CD14-positive monocyte (primary cell): ENCODE results near the gene DCAF12. TPM values are rescaled to one million over a fixed set of nuclear protein-coding genes. Genes with fewer than 3 reads are reported as not detected.
A peak's percentile ranks its signal among the peaks of the same experiment; 100 is the strongest.

ENCODE experiments used
- DNase-seq, 3 donors: peaks; one replicate each; pipeline ENCODE4 v3.0.0-alpha.2; 2011 to 2022
- H2AFZ ChIP-seq: 2 replicates; pipeline ENCODE4 v1.6.0; 2012; ENCODE audit warnings: mild to moderate bottlenecking, low read depth, low read length, inconsistent platforms; ENCODE audit not compliant: insufficient read depth, poor library complexity, severe bottlenecking
- H3K27ac ChIP-seq, 2 donors: 1 replicate in 1 of 2; 2 replicates in 1 of 2; pipeline ENCODE4 v1.5.1; 2012 to 2013; ENCODE audit warnings: low read length in 2 of 2, control low read depth in 1 of 2, inconsistent platforms in 1 of 2, low read depth in 1 of 2, mild to moderate bottlenecking in 1 of 2
- H3K27me3 ChIP-seq, 2 donors: one replicate each; pipeline versions ENCODE4 v1.6.0 to v1.6.1; 2011 to 2013; ENCODE audit warnings: low read length in 2 of 2; ENCODE audit not compliant: control insufficient read depth in 2 of 2, insufficient read depth in 2 of 2
- H3K36me3 ChIP-seq, 2 donors: replicated peaks in 1 of 2; 1 replicate in 1 of 2; 2 replicates in 1 of 2; pipeline versions ENCODE4 v1.5.1 to v1.6.1; 2012 to 2013; ENCODE audit warnings: low read length in 2 of 2, control low read depth in 1 of 2, inconsistent platforms in 1 of 2, mild to moderate bottlenecking in 1 of 2; ENCODE audit not compliant: insufficient read depth in 2 of 2, control insufficient read depth in 1 of 2
- H3K4me1 ChIP-seq, 2 donors: 1 replicate in 1 of 2; 2 replicates in 1 of 2; pipeline versions ENCODE4 v1.5.1 to v1.6.1; 2012 to 2013; ENCODE audit warnings: low read length in 2 of 2, control low read depth in 1 of 2, inconsistent platforms in 1 of 2, mild to moderate bottlenecking in 1 of 2, moderate library complexity in 1 of 2; ENCODE audit not compliant: insufficient read depth in 2 of 2, control insufficient read depth in 1 of 2
- H3K4me2 ChIP-seq: replicated peaks from 2 replicates; pipeline ENCODE3; 2012; ENCODE audit warnings: low read length, moderate library complexity, mild to moderate bottlenecking; ENCODE audit not compliant: poor library complexity, severe bottlenecking; ENCODE audit errors: extremely low read depth
- H3K4me3 ChIP-seq, 3 experiments: fragments of 200-600 bp in 1 of 3; sonication (generic) in 1 of 3; replicated peaks in 1 of 3; 1 replicate in 2 of 3; 2 replicates in 1 of 3; pipeline ENCODE4 v1.5.1; 2011 to 2013; ENCODE audit warnings: low read length in 3 of 3, mild to moderate bottlenecking in 3 of 3, control low read depth in 2 of 3, low read depth in 2 of 3, inconsistent platforms in 1 of 3, moderate library complexity in 1 of 3
- H3K79me2 ChIP-seq: 2 replicates; pipeline ENCODE4 v1.6.0; 2012; ENCODE audit warnings: mild to moderate bottlenecking, control low read depth, inconsistent platforms, low read length, moderate library complexity; ENCODE audit not compliant: insufficient read depth
- H3K9ac ChIP-seq: 2 replicates; pipeline ENCODE4 v1.6.0; 2017; ENCODE audit warnings: low read length, mild to moderate bottlenecking; ENCODE audit not compliant: insufficient read depth, poor library complexity, severe bottlenecking
- H3K9me3 ChIP-seq, 2 donors: replicated peaks in 1 of 2; 1 replicate in 1 of 2; 2 replicates in 1 of 2; pipeline versions ENCODE4 v1.5.1 to v1.6.1; 2012 to 2013; ENCODE audit warnings: low read length in 2 of 2, control low read depth in 1 of 2; ENCODE audit not compliant: control insufficient read depth in 1 of 2, insufficient read depth in 1 of 2
- H4K20me1 ChIP-seq: 2 replicates; pipeline ENCODE4 v1.6.0; 2012; ENCODE audit warnings: mild to moderate bottlenecking, low read length, control low read depth, moderate library complexity; ENCODE audit not compliant: insufficient read depth
- H3K27ac Mint-ChIP-seq, 7 donors: one replicate each; pipeline ENCODE4 v1.8.0; 2020; ENCODE audit warnings: mild to moderate bottlenecking in 7 of 7, mixed read lengths in 7 of 7, moderate library complexity in 6 of 7, inconsistent platforms in 2 of 7
- H3K27me3 Mint-ChIP-seq, 3 donors: one replicate each; pipeline ENCODE4 v1.8.0; 2021 to 2022; ENCODE audit warnings: low read depth in 3 of 3, mild to moderate bottlenecking in 3 of 3, mixed read lengths in 3 of 3, moderate library complexity in 3 of 3, inconsistent platforms in 1 of 3
- H3K36me3 Mint-ChIP-seq, 2 donors: one replicate each; pipeline ENCODE4 v1.8.0; 2020; ENCODE audit warnings: mixed read lengths in 2 of 2, inconsistent platforms in 1 of 2, mild to moderate bottlenecking in 1 of 2
- H3K4me1 Mint-ChIP-seq: one replicate; pipeline ENCODE4 v1.8.0; 2020; ENCODE audit warnings: mild to moderate bottlenecking, mixed read lengths
- H3K4me3 Mint-ChIP-seq, 2 donors: one replicate each; pipeline ENCODE4 v1.8.0; 2020; ENCODE audit warnings: mild to moderate bottlenecking in 2 of 2, mixed read lengths in 2 of 2, moderate library complexity in 1 of 2
- H3K9me3 Mint-ChIP-seq, 7 donors: one replicate each; pipeline ENCODE4 v1.8.0; 2020 to 2022; ENCODE audit warnings: mixed read lengths in 7 of 7, mild to moderate bottlenecking in 6 of 7, moderate library complexity in 6 of 7, inconsistent platforms in 2 of 7
- WGBS: methylation state at CpG from one replicate; pipeline ENCODE4 v1.1.5; 2013; ENCODE audit warnings: missing lambda C conversion rate; ENCODE audit not compliant: insufficient coverage; 5-methylcytosine and 5-hydroxymethylcytosine counted together
- intact Hi-C, 2 donors: fragments of 100-400 bp; cut with micrococcal nuclease; formaldehyde crosslinking; loops; one replicate each; pipeline versions ENCODE4 v1.15.0 to v1.15.1; 2023
- polyA plus RNA-seq, 3 donors: library from polyadenylated mRNA; depleted of rRNA in 1 of 3; unstranded in 2 of 3; stranded (reverse) in 1 of 3; fragments of 300-500 nt in 2 of 3; fragments of >200 nt in 1 of 3; fragmentation: Illumina TruSeq in 2 of 3; gene quantifications; 1 replicate in 2 of 3; 2 replicates in 1 of 3; pipeline ENCODE4 v1.2.3, GENCODE V29; 2012 to 2021
- TF ChIP-seq, protein P1 (sequence below): fragments of 200-600 bp; IDR thresholded peaks from one replicate; pipeline ENCODE4 v1.8.0; 2022; ENCODE audit warnings: antibody characterized with exemption, mild to moderate bottlenecking

Gene DCAF12
- polyA plus RNA-seq, 3 donors = 14.6 to 35.5 (median 22.4) TPM

DNA sequence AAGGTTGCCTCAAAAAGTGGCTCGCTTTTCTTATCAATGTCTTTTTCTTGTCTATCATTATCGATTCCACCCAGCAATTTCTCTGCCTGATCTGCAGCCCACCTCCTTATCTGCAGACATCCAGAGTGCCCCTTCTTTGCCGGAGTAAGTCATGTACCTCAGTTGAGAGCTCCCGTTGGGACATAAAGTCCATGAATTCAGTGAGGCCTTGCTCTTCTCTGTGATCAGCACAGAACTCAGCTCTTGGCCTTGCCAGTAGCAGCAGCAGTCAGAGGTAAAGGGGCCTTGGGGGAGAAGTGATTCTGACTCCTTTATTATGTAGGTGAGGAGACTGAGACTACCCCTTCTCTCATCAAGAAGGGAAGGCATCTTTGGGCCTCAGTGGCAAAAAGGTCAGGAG is 24.9 kb upstream of the DCAF12 start:
- Mint-ChIP-seq H3K27me3 (peaks cover 0 to 5% (median 1%) of the 10 kb centered on the region in 3 donors), H3K9me3 (peaks cover 0 to 1% (median 0%) of the 10 kb centered on the region in 7 donors), H3K4me1 (peaks cover 2% of the 10 kb centered on the region), H3K27ac (no peak overlapping the region), H3K36me3 (no peaks in the 10 kb centered on the region), H3K4me3 (no peak overlapping the region)
- no peaks in the 10 kb centered on the region for H3K9me3 ChIP-seq
- TF ChIP-seq, protein P1, sequence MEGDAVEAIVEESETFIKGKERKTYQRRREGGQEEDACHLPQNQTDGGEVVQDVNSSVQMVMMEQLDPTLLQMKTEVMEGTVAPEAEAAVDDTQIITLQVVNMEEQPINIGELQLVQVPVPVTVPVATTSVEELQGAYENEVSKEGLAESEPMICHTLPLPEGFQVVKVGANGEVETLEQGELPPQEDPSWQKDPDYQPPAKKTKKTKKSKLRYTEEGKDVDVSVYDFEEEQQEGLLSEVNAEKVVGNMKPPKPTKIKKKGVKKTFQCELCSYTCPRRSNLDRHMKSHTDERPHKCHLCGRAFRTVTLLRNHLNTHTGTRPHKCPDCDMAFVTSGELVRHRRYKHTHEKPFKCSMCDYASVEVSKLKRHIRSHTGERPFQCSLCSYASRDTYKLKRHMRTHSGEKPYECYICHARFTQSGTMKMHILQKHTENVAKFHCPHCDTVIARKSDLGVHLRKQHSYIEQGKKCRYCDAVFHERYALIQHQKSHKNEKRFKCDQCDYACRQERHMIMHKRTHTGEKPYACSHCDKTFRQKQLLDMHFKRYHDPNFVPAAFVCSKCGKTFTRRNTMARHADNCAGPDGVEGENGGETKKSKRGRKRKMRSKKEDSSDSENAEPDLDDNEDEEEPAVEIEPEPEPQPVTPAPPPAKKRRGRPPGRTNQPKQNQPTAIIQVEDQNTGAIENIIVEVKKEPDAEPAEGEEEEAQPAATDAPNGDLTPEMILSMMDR = no peak
- H3K4me2 ChIP-seq = no peak overlapping the region
- H3K27me3 ChIP-seq = no peaks in the 10 kb centered on the region
- no peak for DNase-seq
- no peaks in the 10 kb centered on the region for H3K4me1 ChIP-seq
- H3K27ac ChIP-seq = no peak overlapping the region
- H3K9ac ChIP-seq = no peak overlapping the region
- H2AFZ ChIP-seq = no peak overlapping the region
- intact Hi-C loops = no loop called here
- WGBS = 100% methylated on average over 2 of the region's 4 CpGs
- H3K4me3 ChIP-seq = no peak overlapping the region
- H3K79me2 ChIP-seq = no peaks in the 10 kb centered on the region
- H3K36me3 ChIP-seq = no peaks in the 10 kb centered on the region
- no peaks in the 10 kb centered on the region for H4K20me1 ChIP-seq

DNA sequence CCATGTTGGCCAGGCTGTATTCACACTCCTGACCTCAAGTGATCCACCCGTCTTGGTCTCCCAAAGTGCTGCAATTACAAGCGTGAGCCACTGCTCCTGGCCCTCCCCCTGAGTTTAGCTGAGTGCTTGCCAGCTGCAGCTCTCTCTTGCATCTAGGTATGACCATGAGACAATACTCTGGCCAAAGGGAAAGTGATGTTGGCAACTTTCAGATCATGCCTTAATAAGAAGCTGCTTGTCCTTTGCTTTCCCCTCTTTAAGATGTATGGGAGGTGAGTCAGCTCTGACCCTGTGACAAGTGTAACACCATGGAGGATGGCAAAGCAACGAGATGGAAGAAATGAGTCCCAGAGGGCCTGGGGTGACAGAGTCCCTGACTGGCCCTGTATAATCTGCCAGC is 18.7 kb upstream of the DCAF12 start:
- peaks cover 31% of the 10 kb centered on the region for H3K4me1 Mint-ChIP-seq
- Histone ChIP-seq H3K9ac (no peak overlapping the region), H3K4me1 (peaks cover 19 to 23% of the 10 kb centered on the region in 2 donors), H3K9me3 (no peaks in the 10 kb centered on the region), H3K4me2 (no peak overlapping the region), H3K27ac (no peak overlapping the region), H3K36me3 (no peaks in the 10 kb centered on the region), H2AFZ (no peak overlapping the region), H3K27me3 (no peaks in the 10 kb centered on the region), H3K4me3 (no peak overlapping the region), H4K20me1 (no peaks in the 10 kb centered on the region), H3K79me2 (no peaks in the 10 kb centered on the region)
- DNase-seq = no peak
- WGBS = 64% methylated on average over 3 of the region's 3 CpGs
- TF ChIP-seq, protein P1 = no peak
- H3K9me3 Mint-ChIP-seq = peaks cover 0 to 3% (median 0%) of the 10 kb centered on the region in 7 donors
- intact Hi-C loops = no loop called here
- peaks cover 1 to 4% (median 3%) of the 10 kb centered on the region in 3 donors for H3K27me3 Mint-ChIP-seq
- peak overlapping the region in 1 of 7 donors; percentile 19 for H3K27ac Mint-ChIP-seq
- no peak overlapping the region for H3K4me3 Mint-ChIP-seq
- no peaks in the 10 kb centered on the region for H3K36me3 Mint-ChIP-seq
